Urinary bladder (tissue), 4 donors: ENCODE results near the gene PDE11A. TPM values are rescaled to one million over a fixed set of nuclear protein-coding genes. Genes with fewer than 3 reads are reported as not detected.
"Not testable (repeated sequence)": the region's sequence is repeated elsewhere in the genome, so short reads cannot be mapped to it uniquely, and the experiment has no call there.

Source experiments
- DNase-seq: peaks from one replicate; pipeline ENCODE4 v3.0.0-alpha.2; 2015; ENCODE audit errors: extremely low spot score
- H3K27ac ChIP-seq: one replicate; pipeline ENCODE4 v1.5.1; 2013; ENCODE audit warnings: low read depth, mild to moderate bottlenecking, moderate library complexity
- H3K36me3 ChIP-seq: one replicate; pipeline ENCODE4 v1.6.1; 2013; ENCODE audit warnings: mild to moderate bottlenecking, moderate library complexity; ENCODE audit not compliant: insufficient read depth
- H3K4me1 ChIP-seq: one replicate; pipeline ENCODE4 v1.6.1; 2013; ENCODE audit warnings: mild to moderate bottlenecking, moderate library complexity; ENCODE audit not compliant: insufficient read depth
- H3K4me3 ChIP-seq: one replicate; pipeline ENCODE4 v1.5.1; 2013; ENCODE audit warnings: low read depth, low read length
- WGBS: extraction: QIAGEN DNeasy Blood & Tissue Kit; methylation state at CpG from one replicate; pipeline ENCODE4 v1.1.7; 2013; 5-methylcytosine and 5-hydroxymethylcytosine counted together
- polyA plus RNA-seq: library from polyadenylated mRNA; stranded (reverse); fragments of 200-250 nt; gene quantifications from one replicate; pipeline ENCODE4 v1.2.3, GENCODE V29; 2013
- total RNA-seq: library from RNA; depleted of rRNA; stranded (reverse); fragments of >200 nt; gene quantifications from one replicate; pipeline ENCODE4 v1.2.3, GENCODE V29; 2014
- donor health status: healthy with polysubstance abuse.
- donor health status: healthy.

PDE11A gene
- total and polyA plus RNA-seq, 2 donors, result 0.11 to 1.3 TPM

- Histone ChIP-seq H3K36me3 (no peaks in the 10 kb centered on the region), H3K4me1 (no peaks in the 10 kb centered on the region), H3K27ac (no peak overlapping the region), H3K4me3 (no peak overlapping the region)
- no peak for DNase-seq
- WGBS, result 91% methylated on average over 1 of the region's 1 CpG
Observed at GRCh38 chr2:178066890-178067669, 5.5 kb downstream of the PDE11A start.

- no peak for DNase-seq
Observed at GRCh38 chr2:178066324-178066723, 6.3 kb downstream of the PDE11A start.

GRCh38 chr2:178059681-178060080, 12.9 kb downstream of the PDE11A start:
- Histone ChIP-seq H3K4me1 (no peaks in the 10 kb centered on the region), H3K4me3 (no peak overlapping the region), H3K27ac (no peak overlapping the region), H3K36me3 (no peaks in the 10 kb centered on the region)
- WGBS, result 65% methylated on average over 2 of the region's 2 CpGs
- no peak for DNase-seq

More at GRCh38 chr2:178066324-178066723, 6.3 kb downstream of the PDE11A start:
- H3K27ac ChIP-seq, result no peak overlapping the region
- no peaks in the 10 kb centered on the region for H3K36me3 ChIP-seq
- no peaks in the 10 kb centered on the region for H3K4me1 ChIP-seq
- WGBS, result 90% methylated on average over 3 of the region's 3 CpGs
- H3K4me3 ChIP-seq, result no peak overlapping the region

- no peak for DNase-seq
- no peaks in the 10 kb centered on the region for H3K4me1 ChIP-seq
- H3K4me3 ChIP-seq, result no peak overlapping the region
- H3K27ac ChIP-seq, result no peak overlapping the region
- 77% methylated on average over 2 of the region's 2 CpGs for WGBS
- no peaks in the 10 kb centered on the region for H3K36me3 ChIP-seq
Observed at GRCh38 chr2:178059111-178059510, 13.5 kb downstream of the PDE11A start.

- Histone ChIP-seq H3K27ac (no peak overlapping the region), H3K4me1 (no peaks in the 10 kb centered on the region), H3K4me3 (no peak overlapping the region), H3K36me3 (no peaks in the 10 kb centered on the region)
- DNase-seq, result no peak
- WGBS, result 54% methylated on average over 2 of the region's 2 CpGs
Observed at GRCh38 chr2:178057179-178057680, 15.3 kb downstream of the PDE11A start.

DNA sequence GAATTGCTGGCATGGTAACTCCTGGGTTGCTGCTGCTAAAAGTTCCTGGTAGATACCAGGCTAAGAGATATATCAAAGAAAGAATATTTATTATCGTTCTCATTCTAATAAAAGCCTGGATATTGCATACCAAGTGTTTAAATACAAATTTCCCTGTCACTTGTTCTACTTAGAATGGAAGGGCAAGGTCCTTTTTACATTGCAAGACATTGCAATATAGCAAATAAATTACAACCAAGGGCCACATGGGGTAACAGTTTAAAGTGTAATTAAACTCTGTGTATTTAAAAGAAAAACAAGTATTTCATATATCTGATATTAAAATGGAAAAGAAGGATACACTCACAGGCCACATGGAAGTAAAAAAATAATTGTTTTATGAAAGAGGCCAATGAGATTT, 16.2 kb downstream of the PDE11A start:
- Histone ChIP-seq H3K4me1 (no peaks in the 10 kb centered on the region), H3K36me3 (no peaks in the 10 kb centered on the region), H3K4me3 (no peak overlapping the region), H3K27ac (no peak overlapping the region)
- WGBS, result 77% methylated on average over 1 of the region's 1 CpG
- no peak for DNase-seq

GRCh38 chr2:178051257-178051656, 21.3 kb downstream of the PDE11A start:
- H3K4me1 ChIP-seq, H3K4me3 ChIP-seq, DNase-seq, H3K27ac ChIP-seq, H3K36me3 ChIP-seq: not testable (repeated sequence)
- 96% methylated on average over 2 of the region's 2 CpGs for WGBS

DNA sequence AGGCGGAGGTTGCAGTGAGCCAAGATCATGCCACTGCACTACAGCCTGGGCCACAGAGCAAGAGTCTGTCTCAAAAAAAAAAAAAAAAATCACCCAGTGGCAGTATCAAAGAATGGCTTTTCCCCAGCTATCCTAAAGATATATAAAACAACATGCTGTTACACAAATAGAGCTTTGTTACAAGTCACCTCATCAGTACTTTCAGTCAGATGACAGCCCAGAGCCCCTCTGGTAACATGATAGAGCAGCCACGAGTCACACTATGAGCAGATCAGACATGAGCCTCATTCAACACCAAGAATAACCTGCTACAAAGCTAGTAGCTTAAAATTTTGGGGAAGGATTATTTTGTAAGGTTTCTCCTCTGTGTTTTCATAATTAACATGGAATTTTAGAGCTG, 25.2 kb downstream of the PDE11A start:
- no peaks in the 10 kb centered on the region for H3K4me1 ChIP-seq
- no peak overlapping the region for H3K4me3 ChIP-seq
- no peaks in the 10 kb centered on the region for H3K36me3 ChIP-seq
- DNase-seq, result no peak
- H3K27ac ChIP-seq, result no peak overlapping the region
- 87% methylated on average over 2 of the region's 2 CpGs for WGBS

DNA sequence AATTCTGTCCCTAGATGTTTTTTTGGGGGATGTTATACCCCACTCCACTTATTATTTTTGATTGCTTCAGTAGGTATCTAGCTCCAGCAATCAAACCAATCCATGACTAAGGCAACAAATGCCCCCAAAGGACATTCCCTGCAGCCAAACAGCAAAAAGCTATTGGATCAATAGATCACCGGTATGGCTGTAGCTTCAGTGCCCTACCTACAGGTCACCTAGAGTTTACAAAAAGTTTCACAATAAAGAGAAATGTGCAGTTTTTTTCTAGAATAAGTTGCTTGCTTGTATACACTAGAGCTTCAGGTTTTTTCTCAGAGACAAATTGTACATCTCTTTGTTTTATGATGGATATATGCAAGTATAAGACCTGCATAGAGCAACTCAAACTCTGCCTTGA, 27.7 kb downstream of the PDE11A start:
- no peak overlapping the region for H3K27ac ChIP-seq
- H3K4me3 ChIP-seq, result no peak overlapping the region
- H3K4me1 ChIP-seq, result no peaks in the 10 kb centered on the region
- WGBS, result 88% methylated on average over 1 of the region's 1 CpG
- H3K36me3 ChIP-seq, result no peaks in the 10 kb centered on the region
- DNase-seq, result no peak

GRCh38 chr2:178043266-178043665, 29.3 kb downstream of the PDE11A start:
- WGBS, result 89% methylated on average over 1 of the region's 1 CpG
- H3K36me3 ChIP-seq, result no peaks in the 10 kb centered on the region
- no peak for DNase-seq

GRCh38 chr2:178033583-178033982, 39.0 kb downstream of the PDE11A start:
- H3K36me3 ChIP-seq, H3K4me1 ChIP-seq, DNase-seq, H3K4me3 ChIP-seq, H3K27ac ChIP-seq: not testable (repeated sequence)

More at GRCh38 chr2:178043266-178043665, 29.3 kb downstream of the PDE11A start:
- no peak overlapping the region for H3K27ac ChIP-seq
- H3K4me1 ChIP-seq, result no peaks in the 10 kb centered on the region
- no peak overlapping the region for H3K4me3 ChIP-seq

- H3K36me3 ChIP-seq, result no peaks in the 10 kb centered on the region
- no peak overlapping the region for H3K27ac ChIP-seq
- H3K4me1 ChIP-seq, result no peaks in the 10 kb centered on the region
- 76% methylated on average over 1 of the region's 1 CpG for WGBS
- H3K4me3 ChIP-seq, result no peak overlapping the region
- no peak for DNase-seq
Observed at GRCh38 chr2:178029342-178029741, 43.2 kb downstream of the PDE11A start.

- H3K36me3 ChIP-seq, result no peaks in the 10 kb centered on the region
- no peak overlapping the region for H3K4me3 ChIP-seq
- no peak for DNase-seq
- H3K27ac ChIP-seq, result no peak overlapping the region
- WGBS, result 85% methylated on average over 4 of the region's 4 CpGs
- no peaks in the 10 kb centered on the region for H3K4me1 ChIP-seq
Observed at GRCh38 chr2:178025551-178026185, 46.9 kb downstream of the PDE11A start.

GRCh38 chr2:178018141-178018540, 54.4 kb downstream of the PDE11A start:
- Histone ChIP-seq H3K36me3 (no peaks in the 10 kb centered on the region), H3K4me1 (no peaks in the 10 kb centered on the region), H3K27ac (no peak overlapping the region), H3K4me3 (no peak overlapping the region)
- DNase-seq, result no peak
- WGBS, result 84% methylated on average over 7 of the region's 7 CpGs
